ENCODE results near the gene COL11A2. TPM values are rescaled to one million over a fixed set of nuclear protein-coding genes. Genes with fewer than 3 reads are reported as not detected.

The COL11A2 gene
- polyA plus RNA-seq, 1 donor from 2014 or later: 9.8 TPM

- H2AFZ ChIP-seq (ENCODE audit: low read depth, low read length): peak within 1 kb of the TSS; percentile 73
- H3K9ac ChIP-seq (ENCODE audit: low read length): peak within 1 kb of the TSS; percentile 78
- H4K20me1 ChIP-seq (ENCODE audit: insufficient read depth): no peaks in the 10 kb centered on the region
- peak within 1 kb of the TSS; percentile 98 for H3K4me2 ChIP-seq (ENCODE audit: low read length)
- H3K79me2 ChIP-seq (replicated peaks; ENCODE audit: insufficient read depth, low read length): peaks cover 43% of the 10 kb centered on the region
- H3K9me2 ChIP-seq (ENCODE audit: insufficient read depth, low read length): no peaks in the 10 kb centered on the region
- peaks cover 6% of the 10 kb centered on the region for H3K36me3 ChIP-seq (ENCODE audit: insufficient read depth, low read length)
- H3K27me3 ChIP-seq (ENCODE audit: insufficient read depth, low read depth, low read length): no peaks in the 10 kb centered on the region
- no peaks in the 10 kb centered on the region for H3F3A ChIP-seq (ENCODE audit: insufficient read depth, low read length, poor library complexity, severe bottlenecking)
- peak within 1 kb of the TSS; percentile 71 for H3K27ac ChIP-seq (ENCODE audit: low read length)
- TF ChIP-seq EP300 (conservative IDR thresholded peaks at IDR 0.05; ENCODE audit: poor library complexity, severe bottlenecking) (no peak), CTCF (IDR thresholded peaks at IDR 0.05; ENCODE audit: poor library complexity, severe bottlenecking) (no peak), EZH2 (IDR thresholded peaks at IDR 0.05; ENCODE audit: borderline replicate concordance, insufficient read depth, low read length, poor library complexity, severe bottlenecking) (no peak), REST (IDR thresholded peaks at IDR 0.05; ENCODE audit: borderline replicate concordance) (peak; percentile 64), POLR2AphosphoS5 (IDR thresholded peaks at IDR 0.05) (peak; percentile 72), TAF1 (IDR thresholded peaks at IDR 0.05; ENCODE audit: low read depth) (peak; percentile 56), SMC3 (conservative IDR thresholded peaks at IDR 0.05; ENCODE audit: poor library complexity) (no peak), MXI1 (conservative IDR thresholded peaks at IDR 0.05; ENCODE audit: poor library complexity, severe bottlenecking) (no peak), RAD21 (conservative IDR thresholded peaks at IDR 0.05) (no peak)
- peak within 1 kb of the TSS; percentile 81 for H3K4me3 ChIP-seq (ENCODE audit: low read length)
- no peaks in the 10 kb centered on the region for H3K9me3 ChIP-seq (ENCODE audit: low read length)
Observed at GRCh38 chr6:33204415-33205190, 12.3 kb upstream of the COL11A2 start, which contains the start of gene HSD17B8. Gene HSD17B8 (plus strand): TSS chr6:33204655. CDS start chr6:33204669, 14 bp downstream.

GRCh38 chr6:33204165-33204414 is 11.8 kb upstream of the COL11A2 start:
- H3K79me2 ChIP-seq (replicated peaks; ENCODE audit: insufficient read depth, low read length): peaks cover 43% of the 10 kb centered on the region
- H4K20me1 ChIP-seq (ENCODE audit: insufficient read depth): no peaks in the 10 kb centered on the region
- H3K4me3 ChIP-seq (ENCODE audit: low read length): peak overlapping the region; percentile 81
- H3K9me2 ChIP-seq (ENCODE audit: insufficient read depth, low read length): no peaks in the 10 kb centered on the region
- peak overlapping the region; percentile 77 for H3K4me2 ChIP-seq (ENCODE audit: low read length)
- H3K9me3 ChIP-seq (ENCODE audit: low read length): no peaks in the 10 kb centered on the region
- H3K36me3 ChIP-seq (ENCODE audit: insufficient read depth, low read length): peaks cover 6% of the 10 kb centered on the region
- no peaks in the 10 kb centered on the region for H3K27me3 ChIP-seq (ENCODE audit: insufficient read depth, low read depth, low read length)
- peak overlapping the region; percentile 71 for H3K27ac ChIP-seq (ENCODE audit: low read length)
- peak overlapping the region; percentile 78 for H3K9ac ChIP-seq (ENCODE audit: low read length)
- H3F3A ChIP-seq (ENCODE audit: insufficient read depth, low read length, poor library complexity, severe bottlenecking): no peaks in the 10 kb centered on the region
- H2AFZ ChIP-seq (ENCODE audit: low read depth, low read length): no peak overlapping the region
- TF ChIP-seq EP300 (conservative IDR thresholded peaks at IDR 0.05; ENCODE audit: poor library complexity, severe bottlenecking): no peak
- no peak for TF ChIP-seq CTCF (IDR thresholded peaks at IDR 0.05; ENCODE audit: poor library complexity, severe bottlenecking)
- no peak for TF ChIP-seq EZH2 (IDR thresholded peaks at IDR 0.05; ENCODE audit: borderline replicate concordance, insufficient read depth, low read length, poor library complexity, severe bottlenecking)
- no peak for TF ChIP-seq POLR2AphosphoS5 (IDR thresholded peaks at IDR 0.05)
- no peak for TF ChIP-seq SMC3 (conservative IDR thresholded peaks at IDR 0.05; ENCODE audit: poor library complexity)
- TF ChIP-seq RAD21 (conservative IDR thresholded peaks at IDR 0.05): no peak
- no peak for TF ChIP-seq MXI1 (conservative IDR thresholded peaks at IDR 0.05; ENCODE audit: poor library complexity, severe bottlenecking)
- no peak for TF ChIP-seq TAF1 (IDR thresholded peaks at IDR 0.05; ENCODE audit: low read depth)
- TF ChIP-seq REST (IDR thresholded peaks at IDR 0.05; ENCODE audit: borderline replicate concordance): no peak
